ENCODE measurements around the gene SYNE2.

SYNE2 gene

DNA sequence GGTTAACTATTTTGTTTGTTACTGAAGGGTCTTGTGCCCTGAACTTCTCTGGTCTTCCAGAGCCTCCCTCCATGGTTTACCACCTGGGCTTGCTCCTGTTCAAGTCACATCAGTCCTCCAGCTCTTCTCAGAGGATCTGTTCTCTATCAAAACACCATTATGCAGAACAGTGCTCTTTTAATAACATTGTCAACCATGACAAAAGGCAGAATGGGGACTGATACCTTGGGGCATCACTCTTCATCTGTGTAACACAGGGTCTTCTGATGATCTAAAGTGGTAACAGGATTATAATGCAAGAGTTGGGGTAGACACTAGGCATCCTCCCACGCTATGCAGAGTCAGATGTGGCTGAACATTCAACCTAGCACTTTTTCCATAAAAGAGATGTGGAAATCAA is 403.0 kb downstream of the SYNE2 start:
- Histone ChIP-seq H3K9me3 (ENCODE audit: control insufficient read depth, low read length) (no peaks in the 10 kb centered on the region), H3K36me3 (ENCODE audit: control insufficient read depth, insufficient read depth, low read length) (no peaks in the 10 kb centered on the region), H3K4me3 (ENCODE audit: insufficient read depth, low read depth, low read length, poor library complexity, severe bottlenecking) (no peak overlapping the region), H3K27me3 (replicated peaks; ENCODE audit: control insufficient read depth, insufficient read depth, low read length, poor library complexity, severe bottlenecking) (no peaks in the 10 kb centered on the region), H3K4me1 (ENCODE audit: control insufficient read depth, insufficient read depth, low read length, poor library complexity, severe bottlenecking) (no peaks in the 10 kb centered on the region), H3K27ac (ENCODE audit: insufficient read depth, low read length, poor library complexity, severe bottlenecking) (no peak overlapping the region)
- DNase-seq, result no peak

GRCh38 chr14:64260418-64260817 is 407.6 kb downstream of the SYNE2 start:
- Histone ChIP-seq H3K27me3 (replicated peaks; ENCODE audit: control insufficient read depth, insufficient read depth, low read length, poor library complexity, severe bottlenecking) (no peaks in the 10 kb centered on the region), H3K4me1 (ENCODE audit: control insufficient read depth, insufficient read depth, low read length, poor library complexity, severe bottlenecking) (no peaks in the 10 kb centered on the region), H3K9me3 (ENCODE audit: control insufficient read depth, low read length) (no peaks in the 10 kb centered on the region)

DNA sequence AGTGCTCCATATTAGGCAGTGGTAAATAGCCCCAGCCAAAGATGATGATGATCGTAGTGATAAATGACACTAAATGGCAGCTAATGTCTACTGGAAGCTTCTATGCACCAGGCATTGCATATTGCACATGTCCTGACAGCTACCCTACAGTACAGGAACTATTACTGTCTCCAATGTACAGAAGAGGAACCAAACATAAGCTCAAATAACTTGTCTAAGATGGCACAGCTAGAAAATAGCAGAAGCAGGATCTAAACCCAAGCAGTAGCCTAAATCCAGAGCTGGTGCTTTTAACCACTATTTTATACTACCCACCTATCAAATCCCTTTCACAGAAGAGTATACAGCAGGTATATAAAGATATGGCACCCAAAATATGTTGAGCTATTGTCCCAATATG is 412.4 kb downstream of the SYNE2 start:
- Histone ChIP-seq H3K36me3 (ENCODE audit: control insufficient read depth, insufficient read depth, low read length) (no peaks in the 10 kb centered on the region), H3K4me1 (ENCODE audit: control insufficient read depth, insufficient read depth, low read length, poor library complexity, severe bottlenecking) (no peaks in the 10 kb centered on the region), H3K9me3 (ENCODE audit: control insufficient read depth, low read length) (no peaks in the 10 kb centered on the region), H3K4me3 (ENCODE audit: insufficient read depth, low read depth, low read length, poor library complexity, severe bottlenecking) (no peak overlapping the region), H3K27ac (ENCODE audit: insufficient read depth, low read length, poor library complexity, severe bottlenecking) (no peak overlapping the region), H3K27me3 (replicated peaks; ENCODE audit: control insufficient read depth, insufficient read depth, low read length, poor library complexity, severe bottlenecking) (no peaks in the 10 kb centered on the region)
- DNase-seq, result no peak

More at GRCh38 chr14:64260418-64260817, 407.6 kb downstream of the SYNE2 start:
- DNase-seq, result no peak
- Histone ChIP-seq H3K4me3 (ENCODE audit: insufficient read depth, low read depth, low read length, poor library complexity, severe bottlenecking) (no peak overlapping the region), H3K36me3 (ENCODE audit: control insufficient read depth, insufficient read depth, low read length) (no peaks in the 10 kb centered on the region), H3K27ac (ENCODE audit: insufficient read depth, low read length, poor library complexity, severe bottlenecking) (no peak overlapping the region)

GRCh38 chr14:64266239-64266638 is 413.4 kb downstream of the SYNE2 start:
- H3K36me3 ChIP-seq (ENCODE audit: control insufficient read depth, insufficient read depth, low read length), result no peaks in the 10 kb centered on the region
- no peaks in the 10 kb centered on the region for H3K4me1 ChIP-seq (ENCODE audit: control insufficient read depth, insufficient read depth, low read length, poor library complexity, severe bottlenecking)
- no peaks in the 10 kb centered on the region for H3K27me3 ChIP-seq (replicated peaks; ENCODE audit: control insufficient read depth, insufficient read depth, low read length, poor library complexity, severe bottlenecking)
- no peaks in the 10 kb centered on the region for H3K9me3 ChIP-seq (ENCODE audit: control insufficient read depth, low read length)
- no peak for DNase-seq
- no peak overlapping the region for H3K4me3 ChIP-seq (ENCODE audit: insufficient read depth, low read depth, low read length, poor library complexity, severe bottlenecking)
- no peak overlapping the region for H3K27ac ChIP-seq (ENCODE audit: insufficient read depth, low read length, poor library complexity, severe bottlenecking)

GRCh38 chr14:64272019-64272418 is 419.2 kb downstream of the SYNE2 start:
- Histone ChIP-seq H3K27ac (ENCODE audit: insufficient read depth, low read length, poor library complexity, severe bottlenecking) (no peak overlapping the region), H3K4me3 (ENCODE audit: insufficient read depth, low read depth, low read length, poor library complexity, severe bottlenecking) (no peak overlapping the region), H3K36me3 (ENCODE audit: control insufficient read depth, insufficient read depth, low read length) (no peaks in the 10 kb centered on the region), H3K4me1 (ENCODE audit: control insufficient read depth, insufficient read depth, low read length, poor library complexity, severe bottlenecking) (no peaks in the 10 kb centered on the region), H3K27me3 (replicated peaks; ENCODE audit: control insufficient read depth, insufficient read depth, low read length, poor library complexity, severe bottlenecking) (no peaks in the 10 kb centered on the region), H3K9me3 (ENCODE audit: control insufficient read depth, low read length) (no peaks in the 10 kb centered on the region)
- no peak for DNase-seq

All from effector memory CD4-positive, alpha-beta T cell (primary cell).